ENCODE measurements around the gene CBR1. TPM values are rescaled to one million over a fixed set of nuclear protein-coding genes. Genes with fewer than 3 reads are reported as not detected.

Gene CBR1
- total and polyA plus RNA-seq, 10 of the 15 experiments (the other 5 are each of a cell fraction or from before 2014, with no cell fraction given) = 16.9 to 138 (median 57.4) TPM

- no peak for TF ChIP-seq RAD51 (IDR thresholded peaks at IDR 0.05)
- TF ChIP-seq MEF2A (IDR thresholded peaks at IDR 0.05; ENCODE audit: insufficient read depth, low read depth, low read length) = no peak
Observed at GRCh38 chr21:36092681-36093080, 22.9 kb downstream of the CBR1 start (continued).

GRCh38 chr21:36093512-36093911 is 23.7 kb downstream of the CBR1 start:
- no peak overlapping the region for H3K27ac ChIP-seq (ENCODE audit: control insufficient read depth, insufficient read depth)
- no peak for FAIRE-seq
- no peak overlapping the region for H3K4me3 ChIP-seq
- no peaks in the 10 kb centered on the region for H4K20me1 ChIP-seq (ENCODE audit: control insufficient read depth, insufficient read depth)
- CTCF ChIA-PET = no interaction called here
- intact Hi-C loops (cut with micrococcal nuclease; ENCODE audit: unreplicated experiment) = no loop called here
- no peak for DNase-seq (ENCODE audit: low read depth, low spot score)
- no peaks in the 10 kb centered on the region for H3K79me2 ChIP-seq (ENCODE audit: control insufficient read depth, insufficient read depth, low read length)
- WGBS (ENCODE audit: insufficient coverage, insufficient replicate concordance, low lambda C conversion rate, missing lambda C conversion rate) = 8% methylated on average over 1 of the region's 1 CpG
- POLR2A ChIA-PET = no interaction called here
- H3K4me2 ChIP-seq (ENCODE audit: control insufficient read depth, insufficient read depth) = no peak overlapping the region
- H2AFZ ChIP-seq (ENCODE audit: control insufficient read depth, low read depth, low read length) = no peak overlapping the region
- no peak for ATAC-seq
- RAD21 ChIA-PET (ENCODE audit: unreplicated experiment) = no interaction called here
- H3K9ac ChIP-seq (ENCODE audit: control insufficient read depth, insufficient read depth, low read length) = no peak overlapping the region
- no peaks in the 10 kb centered on the region for H3K36me3 ChIP-seq (ENCODE audit: control insufficient read depth in 2 of 2, insufficient read depth in 2 of 2, low read length in 1 of 2)
- SMC1A ChIA-PET (ENCODE audit: uncharacterized antibody, unreplicated experiment) = no interaction called here
- BruUV-seq (replicated peaks) = no TSS peak
- H3K4me1 ChIP-seq (ENCODE audit: control insufficient read depth, insufficient read depth, low read length) = no peaks in the 10 kb centered on the region
- H3K27me3 ChIP-seq (replicated peaks in 1 of 2; ENCODE audit: control insufficient read depth in 2 of 2, insufficient read depth in 2 of 2, low read length in 1 of 2) = no peaks in the 10 kb centered on the region
- TF ChIP-seq ZBTB33 (IDR thresholded peaks at IDR 0.05) (no peak), TAF1 (IDR thresholded peaks at IDR 0.05; ENCODE audit: borderline replicate concordance, low read depth, low read length) (no peak), BRCA1 (IDR thresholded peaks at IDR 0.05; ENCODE audit: low read depth, low read length) (no peak), CBX5 (IDR thresholded peaks at IDR 0.05; ENCODE audit: low read depth) (0 out of 2 replicates have a peak, but pooled peaks have one; percentile 48), NR2F1 (conservative IDR thresholded peaks at IDR 0.05) (no peak)
- in situ Hi-C loops (cut with MboI) = no loop called here
- H3K9me3 ChIP-seq (replicated peaks; ENCODE audit: control insufficient read depth, insufficient read depth, low read length) = peaks cover 13% of the 10 kb centered on the region; the same call in 2 of the 3 replicates
